Cardiac septum (tissue), 1 donor: ENCODE measurements around the gene RAD23B. TPM values are rescaled to one million over a fixed set of nuclear protein-coding genes. Genes with fewer than 3 reads are reported as not detected.

Source experiments
- DNase-seq: peaks from one replicate; pipeline ENCODE4 v3.0.0-alpha.2; 2020; ENCODE audit warnings: low spot score
- intact Hi-C: fragments of 100-400 bp; cut with DNase I; formaldehyde crosslinking; loops from one replicate; pipeline ENCODE4 v1.14.0; 2022
- total RNA-seq: library from RNA; stranded (reverse); fragmentation: NEBNext Ultra II Directional; extraction: Animal tissue kit (Norgen Biotek cat#: 25700); gene quantifications from one replicate; pipeline ENCODE4 v1.2.1, GENCODE V29; 2021
- donor health status: DM: no; HTN: no; CAD: no.

RAD23B gene
- total RNA-seq, 1 donor from 2014 or later = 103 TPM

- intact Hi-C loops = no loop called here
- no peak for DNase-seq
Observed at GRCh38 chr9:107266624-107267368, 16.3 kb upstream of the RAD23B start.

DNA sequence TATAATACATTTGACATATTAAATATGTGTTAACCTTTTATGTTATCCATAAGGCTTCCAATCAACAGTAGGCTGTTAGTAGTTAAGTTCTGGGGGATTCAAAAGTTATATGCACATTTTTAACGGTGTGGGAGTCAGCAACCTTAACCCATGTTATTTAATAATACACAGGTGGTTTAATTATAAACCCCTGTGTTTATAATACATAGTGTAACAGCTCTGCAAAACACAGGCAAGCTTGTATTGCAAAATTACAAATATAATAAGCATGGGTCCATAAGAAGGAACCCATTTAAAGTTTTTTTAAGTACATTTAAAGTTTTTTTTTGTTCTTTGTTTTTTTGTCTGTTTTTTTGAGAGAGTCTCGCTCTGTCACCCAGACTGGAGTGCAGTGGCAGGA is 14.5 kb upstream of the RAD23B start:
- DNase-seq = no peak
- intact Hi-C loops = no loop called here

DNA sequence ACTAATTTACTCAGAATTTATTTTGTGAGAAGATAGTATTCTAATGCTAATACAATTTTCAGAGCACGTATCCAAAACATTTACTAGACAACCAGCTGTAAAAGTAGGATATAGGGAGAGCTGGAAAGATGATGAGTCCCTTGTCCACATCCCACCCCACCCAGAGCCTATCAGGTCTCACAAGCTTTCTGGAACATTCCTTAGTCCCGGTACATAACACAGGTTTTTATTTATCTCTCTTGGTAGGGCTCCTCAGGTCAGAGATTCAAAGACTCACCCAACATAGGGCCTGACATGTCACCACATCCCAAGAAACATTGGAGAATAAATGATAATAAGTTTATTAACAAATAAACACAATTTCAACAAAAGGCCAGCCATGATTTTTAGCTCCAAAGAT is 13.8 kb upstream of the RAD23B start:
- DNase-seq = no peak
- intact Hi-C loops = no loop called here

GRCh38 chr9:107269681-107270080 is 13.4 kb upstream of the RAD23B start:
- intact Hi-C loops = no loop called here

DNA sequence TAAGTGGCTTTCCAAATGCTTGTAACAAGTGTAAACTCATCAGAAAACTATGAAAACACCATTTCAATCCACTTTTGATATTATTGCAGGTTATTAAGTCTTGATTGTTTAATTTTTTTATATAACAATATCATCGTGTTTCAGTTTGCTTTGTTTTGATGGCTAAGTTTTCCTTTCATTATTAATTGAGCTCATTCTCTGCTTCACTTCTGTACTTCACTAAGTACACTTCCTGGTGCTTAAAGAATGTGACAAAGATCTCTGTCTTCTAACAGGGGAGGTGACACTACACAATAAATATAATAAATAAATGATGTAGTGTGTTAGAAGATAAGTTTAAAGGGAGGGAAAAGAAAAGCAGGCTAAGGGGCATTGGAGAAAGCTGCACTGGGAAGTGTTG is 13.0 kb upstream of the RAD23B start:
- intact Hi-C loops = no loop called here
- DNase-seq = no peak

More at GRCh38 chr9:107269681-107270080, 13.4 kb upstream of the RAD23B start:
- no peak for DNase-seq

GRCh38 chr9:107270580-107270979 is 12.5 kb upstream of the RAD23B start:
- intact Hi-C loops = no loop called here
- no peak for DNase-seq

DNA sequence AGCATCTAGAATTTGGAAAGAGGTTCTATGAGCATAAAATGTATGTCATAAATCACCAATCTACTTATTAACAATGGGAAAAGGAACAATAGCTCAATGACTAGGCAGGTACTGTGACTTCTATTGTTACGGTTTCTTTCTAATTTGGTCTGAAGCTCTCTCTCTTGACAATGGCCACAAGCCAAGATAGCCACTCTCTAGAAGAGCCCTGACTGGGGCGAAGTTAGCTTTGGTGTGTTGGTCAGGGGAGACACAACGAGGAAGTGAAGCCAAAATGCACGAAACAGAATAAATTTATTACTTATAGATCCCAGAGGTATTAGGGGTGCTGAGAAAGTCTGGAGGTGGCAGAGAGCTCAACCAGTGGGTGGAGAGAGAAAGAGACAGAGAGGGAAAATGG is 9.4 kb upstream of the RAD23B start:
- intact Hi-C loops = no loop called here
- DNase-seq = no peak

GRCh38 chr9:107274096-107274495 is 9.0 kb upstream of the RAD23B start:
- intact Hi-C loops = no loop called here
- DNase-seq = no peak

DNA sequence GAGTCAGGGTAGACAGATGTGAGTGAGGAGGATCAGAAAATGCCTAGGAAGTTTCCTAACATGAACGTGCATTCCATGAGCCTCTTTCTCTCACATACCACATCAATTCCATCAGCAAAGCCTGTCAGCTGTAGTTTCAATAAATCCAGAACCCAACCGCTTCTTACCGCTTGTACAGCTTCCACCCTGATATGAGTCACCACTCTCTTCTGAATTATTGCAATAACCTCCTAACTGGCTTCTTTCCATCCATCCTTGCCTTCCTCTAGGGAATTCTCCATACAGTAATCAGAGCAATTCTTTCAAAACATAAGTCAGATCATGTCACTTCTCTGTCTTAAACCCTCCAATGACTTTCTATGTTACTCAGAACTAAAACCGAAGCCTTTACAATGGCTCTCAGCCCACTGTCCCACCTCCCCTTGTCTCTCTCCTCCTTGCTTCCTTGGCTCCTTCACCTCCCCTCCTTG is 8.1 kb upstream of the RAD23B start:
- no peak for DNase-seq
- intact Hi-C loops = no loop called here

GRCh38 chr9:107275530-107275929 is 7.5 kb upstream of the RAD23B start:
- intact Hi-C loops = no loop called here
- DNase-seq = no peak

GRCh38 chr9:107276966-107277710 is 5.9 kb upstream of the RAD23B start:
- intact Hi-C loops = no loop called here
- no peak for DNase-seq

- intact Hi-C loops = no loop called here
- DNase-seq = no peak
Observed at GRCh38 chr9:107277801-107278200, 5.3 kb upstream of the RAD23B start.

DNA sequence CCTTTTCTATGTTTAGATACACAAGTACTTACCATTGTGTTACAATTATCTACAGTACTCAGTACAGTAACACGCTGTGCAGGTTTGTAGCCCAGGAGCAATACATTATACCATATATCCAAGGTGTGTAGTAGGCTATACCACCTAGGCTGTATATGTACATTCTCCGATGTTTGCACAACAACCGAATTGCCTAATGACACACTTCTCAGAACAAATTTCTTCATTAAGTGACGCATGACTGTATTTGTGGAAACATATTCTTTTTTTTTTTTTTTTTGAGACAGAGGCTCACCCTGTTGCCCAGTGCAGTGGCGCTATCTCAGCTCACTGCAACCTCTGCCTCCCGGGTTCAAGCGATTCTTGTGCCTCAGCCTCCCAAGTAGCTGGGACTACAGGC is 4.0 kb upstream of the RAD23B start:
- no peak for DNase-seq
- intact Hi-C loops = no loop called here

DNA sequence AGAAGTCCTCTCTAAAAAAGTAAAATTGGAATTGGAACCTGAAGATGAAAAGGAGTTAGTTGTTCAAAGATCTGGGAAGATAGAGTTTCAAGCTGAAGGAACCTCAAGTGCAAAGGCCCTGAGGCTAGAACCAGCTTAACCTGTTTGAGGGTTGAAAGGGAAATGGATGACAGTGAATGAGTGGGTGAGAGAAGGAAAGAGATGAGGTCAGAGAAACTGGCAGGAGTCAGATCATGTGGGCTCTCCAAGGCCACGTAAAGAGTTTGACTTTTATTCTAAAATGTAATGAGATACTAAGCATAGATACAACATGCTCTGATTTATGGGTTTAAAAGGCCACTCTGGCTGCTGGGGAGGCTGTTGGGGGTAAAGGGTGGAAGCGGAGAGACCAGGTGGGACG is 2.5 kb upstream of the RAD23B start:
- no peak for DNase-seq
- intact Hi-C loops = no loop called here

- DNase-seq = no peak
- intact Hi-C loops = no loop called here
Observed at GRCh38 chr9:107281184-107281583, 1.9 kb upstream of the RAD23B start.

DNA sequence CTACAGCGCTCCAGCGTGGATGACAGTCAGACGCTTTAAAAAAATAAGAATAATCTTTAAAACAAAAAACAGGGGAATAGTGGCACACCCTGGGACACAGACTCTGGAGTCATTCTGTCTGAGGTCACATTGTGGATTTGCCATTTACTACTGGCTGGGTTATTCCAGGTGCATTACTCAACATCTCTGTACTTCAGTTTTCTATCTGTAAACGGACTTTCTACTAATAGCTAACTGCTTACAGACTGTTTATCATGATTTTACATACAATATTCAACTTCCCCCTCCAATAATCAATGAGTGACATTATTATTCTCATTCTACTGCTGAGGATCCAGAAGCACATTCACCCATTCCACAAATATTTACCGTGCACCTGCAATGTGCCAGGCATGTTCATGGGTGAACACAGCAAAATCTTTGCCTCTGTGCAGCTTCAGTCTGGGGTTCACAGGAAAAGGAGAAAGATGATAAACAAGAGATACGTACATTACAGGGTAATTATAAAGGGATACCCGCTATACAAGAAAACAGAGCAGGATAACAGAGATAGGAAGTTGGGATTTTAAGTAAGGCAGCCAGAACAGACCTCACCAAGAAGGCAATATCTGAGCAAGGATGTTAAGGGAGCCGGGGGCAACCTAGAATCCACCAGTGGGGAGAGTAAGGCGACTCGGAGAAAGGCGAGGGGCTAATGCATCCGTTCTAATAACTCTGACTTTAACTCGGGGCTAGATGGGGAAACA is 984 bp upstream of the RAD23B start:
- no peak for DNase-seq
- intact Hi-C loops = no loop called here

DNA sequence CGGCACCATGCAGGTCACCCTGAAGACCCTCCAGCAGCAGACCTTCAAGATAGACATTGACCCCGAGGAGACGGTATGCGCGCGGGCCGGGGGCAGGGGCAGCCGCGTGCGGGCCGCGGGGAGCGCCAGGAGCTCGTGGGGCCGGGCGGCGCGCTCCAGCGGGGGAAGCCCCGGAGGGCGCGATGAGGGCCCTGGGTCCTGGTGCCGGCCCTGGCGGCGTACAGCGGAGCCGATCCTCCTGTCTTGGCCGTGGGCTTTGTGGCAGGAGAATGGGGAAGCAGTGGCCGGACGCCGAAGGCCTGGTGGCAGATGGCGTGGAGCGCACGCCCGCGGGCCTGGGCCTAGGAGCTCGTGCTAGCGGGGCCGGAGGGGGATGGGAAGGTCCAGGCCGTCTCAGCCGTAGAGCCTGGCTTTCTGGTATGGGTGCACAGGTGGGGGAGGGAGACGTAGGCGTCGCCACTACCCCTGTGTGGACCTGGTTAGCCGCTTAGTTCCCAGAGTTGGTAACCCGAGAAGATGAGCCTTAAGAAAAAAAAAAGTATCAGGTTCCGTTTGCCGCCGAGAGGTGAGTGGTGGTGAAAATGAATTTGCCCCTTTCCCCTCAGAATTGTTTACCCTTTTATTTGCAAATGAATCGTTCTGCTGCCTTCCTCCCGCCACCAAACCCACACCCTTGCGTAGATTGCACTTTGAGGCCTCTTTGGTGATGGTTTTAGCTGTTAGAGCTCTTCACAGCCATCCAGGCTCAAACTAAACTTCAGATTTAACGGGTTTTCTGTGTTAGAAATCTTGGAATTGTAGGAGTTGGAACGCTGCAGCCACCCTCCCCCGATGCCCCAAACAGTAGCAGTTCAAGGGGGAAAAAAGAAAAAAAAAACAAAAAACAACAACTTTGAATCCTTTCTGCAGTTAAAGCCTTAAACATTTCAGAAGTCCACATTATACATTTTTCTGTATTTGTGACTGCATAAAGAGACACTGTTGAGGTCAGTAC is 841 bp downstream of the RAD23B start:
- intact Hi-C loops = no loop called here
- peak; percentile 86 for DNase-seq

DNA sequence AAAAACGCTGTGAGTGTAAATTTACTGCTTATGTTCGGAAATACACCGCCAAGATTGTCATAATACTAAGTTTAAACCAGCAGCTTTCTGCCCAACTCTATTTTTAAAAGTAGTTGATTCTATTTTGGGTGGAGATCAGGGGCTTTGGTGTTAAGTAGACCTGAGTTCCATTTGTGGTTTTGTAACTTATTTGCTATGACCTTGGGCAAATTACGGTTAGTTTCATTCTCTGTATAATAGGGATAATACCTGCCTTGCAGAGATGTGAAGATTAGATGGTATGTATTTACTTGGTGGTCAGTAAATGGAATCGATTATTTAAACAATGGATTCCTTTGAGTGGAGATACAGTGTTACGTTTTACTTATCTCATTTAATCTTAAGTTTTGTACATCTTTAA is 1.6 kb downstream of the RAD23B start:
- intact Hi-C loops = loop anchor here (5.0 kb wide), 1 partner anchor 53 kb away; no protein-coding TSS in a partner anchor
- DNase-seq = no peak

DNA sequence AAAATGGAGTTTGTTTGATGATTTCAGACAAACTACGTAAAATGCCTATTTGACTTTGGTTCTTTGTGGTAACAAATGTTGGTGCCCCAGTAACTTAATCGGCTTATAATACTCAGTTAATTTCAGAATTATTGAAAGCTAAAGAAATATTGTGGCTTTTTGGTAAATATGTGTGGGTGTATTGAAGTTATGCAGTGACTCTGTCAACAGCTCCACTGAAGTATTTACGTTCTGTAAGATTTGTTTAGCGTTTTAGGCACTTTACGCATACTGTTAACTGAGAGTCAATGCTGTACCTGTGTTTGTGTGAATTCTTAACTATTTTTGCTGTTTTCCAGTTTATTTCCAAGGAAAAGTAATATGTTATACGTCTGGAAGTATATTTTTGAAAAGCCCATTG is 2.2 kb downstream of the RAD23B start:
- DNase-seq = no peak
- intact Hi-C loops = loop anchor here (5.0 kb wide), 1 partner anchor 52 kb away; no protein-coding TSS in a partner anchor
